K562 (cell line): Measurements from ENCODE around the gene ZNF672. TPM values are rescaled to one million over a fixed set of nuclear protein-coding genes. Genes with fewer than 3 reads are reported as not detected.

Experiments
- ATAC-seq: fragments of 200-7000 bp; cut with Tn5 transposase; 3 replicates; pipeline ENCODE4 v1.9.1; 2020; ENCODE audit warnings: moderate library complexity
- BruUV-seq: library from RNA; stranded (reverse); fragments of 400-500 nt; replicated peaks from 2 replicates; lab custom pipeline; 2021; lab: Mats Ljungman, UMichigan
- CTCF ChIA-PET: fragments of 300-600 bp; formaldehyde crosslinking; extraction: SDS; loops from one replicate; lab custom pipeline; 2021; ENCODE audit warnings: low intra/inter-chr PET ratio; lab: Yijun Ruan, JAX
- POLR2A ChIA-PET: fragments of 300-600, 350-650 bp; sonication (Branson Sonifier 250); formaldehyde crosslinking; extraction: SDS; loops from one replicate; lab custom pipeline; 2021; ENCODE audit warnings: antibody characterized with exemption, inconsistent platforms; lab: Yijun Ruan, JAX
- DNase-seq, 4 experiments: peaks; one replicate each; pipeline versions ENCODE4 v3.0.0 to v3.0.0-alpha.2; 2011 to 2018; ENCODE audit warnings: low spot score in 3 of 4, mixed read lengths in 3 of 4; ENCODE audit errors: extremely low read depth in 1 of 4
- FAIRE-seq: peaks from 2 replicates; lab custom pipeline; 2011; peaks lifted over from hg19 to GRCh38; lab: Jason Lieb, UNC
- H2AFZ ChIP-seq: 2 replicates; pipeline ENCODE4 v1.6.0; 2011; ENCODE audit warnings: low read depth, low read length, control low read depth, inconsistent platforms
- H3K27ac ChIP-seq: fragments of 200-600 bp; 3 replicates; pipeline ENCODE4 v1.8.0; 2011; ENCODE audit warnings: low read depth, mild to moderate bottlenecking, control low read depth, inconsistent platforms, low read length, moderate library complexity, mixed read lengths; ENCODE audit errors: extremely low read depth
- H3K27me3 ChIP-seq, 2 experiments: fragments of 300-600 bp in 1 of 2; 2 replicates in 1 of 2; 3 replicates in 1 of 2; pipeline versions ENCODE4 v1.6.0 to v1.8.0; 2011; ENCODE audit warnings: inconsistent platforms in 2 of 2, low read length in 2 of 2, mild to moderate bottlenecking in 1 of 2, mixed read lengths in 1 of 2, moderate library complexity in 1 of 2; ENCODE audit not compliant: control insufficient read depth in 2 of 2, insufficient read depth in 2 of 2
- H3K36me3 ChIP-seq: fragments of 300-600 bp; 3 replicates; pipeline ENCODE4 v1.8.0; 2011; ENCODE audit warnings: mild to moderate bottlenecking, low read length, inconsistent platforms; ENCODE audit not compliant: control insufficient read depth, insufficient read depth
- H3K4me1 ChIP-seq, 2 experiments: fragments of 200-600 bp in 1 of 2; replicated peaks in 1 of 2; 2 replicates in 1 of 2; 3 replicates in 1 of 2; pipeline versions ENCODE4 v1.5.1 to v1.8.0; 2011; ENCODE audit warnings: inconsistent platforms in 2 of 2, low read length in 2 of 2, mild to moderate bottlenecking in 1 of 2, mixed read lengths in 1 of 2, moderate library complexity in 1 of 2; ENCODE audit not compliant: control insufficient read depth in 2 of 2, insufficient read depth in 2 of 2
- H3K4me2 ChIP-seq: 2 replicates; pipeline ENCODE4 v1.6.1; 2011; ENCODE audit warnings: low read length, control low read depth, inconsistent platforms, mixed read lengths; ENCODE audit not compliant: insufficient read depth
- H3K4me3 ChIP-seq: fragments of 200-600 bp; sonication (generic), shearing (Covaris generic); 2 replicates; pipeline ENCODE4 v1.5.1; 2016; ENCODE audit warnings: control low read depth, inconsistent platforms
- H3K79me2 ChIP-seq: fragments of 200-600 bp; 3 replicates; pipeline ENCODE4 v1.8.0; 2011; ENCODE audit warnings: low read length, inconsistent platforms; ENCODE audit not compliant: control insufficient read depth, insufficient read depth
- H3K9ac ChIP-seq, 2 experiments: 2 replicates each; pipeline versions ENCODE4 v1.6.0 to v1.6.1; 2011; ENCODE audit warnings: low read depth in 2 of 2, low read length in 2 of 2, control low read depth in 1 of 2, inconsistent platforms in 1 of 2, mild to moderate bottlenecking in 1 of 2, mixed read lengths in 1 of 2; ENCODE audit not compliant: insufficient read depth in 1 of 2
- H3K9me1 ChIP-seq: one replicate; pipeline ENCODE4 v1.6.0; 2011; ENCODE audit warnings: inconsistent platforms, mild to moderate bottlenecking, low read length, moderate library complexity; ENCODE audit not compliant: control insufficient read depth, insufficient read depth
- H3K9me3 ChIP-seq: replicated peaks from 2 replicates; pipeline ENCODE4 v1.5.1; 2011; ENCODE audit warnings: low read depth, low read length, inconsistent platforms; ENCODE audit not compliant: control insufficient read depth, insufficient read depth
- H4K20me1 ChIP-seq: replicated peaks from 2 replicates; pipeline ENCODE4 v1.6.1; 2011; ENCODE audit warnings: low read length, inconsistent platforms, mixed read lengths; ENCODE audit not compliant: control insufficient read depth, insufficient read depth
- AFF4 ChIP-seq: sonication (generic); formaldehyde crosslinking; IDR thresholded peaks from 2 replicates; pipeline ENCODE4 v1.8.0; 2023; ENCODE audit warnings: mild to moderate bottlenecking, missing genetic modification reagents
- C11orf30 ChIP-seq: fragments of 450-650 bp; IDR thresholded peaks from 2 replicates; pipeline ENCODE4 v1.6.1; 2016; ENCODE audit warnings: low read depth, mild to moderate bottlenecking
- HBP1 ChIP-seq: fragments of 450-650 bp; formaldehyde crosslinking; IDR thresholded peaks from 2 replicates; pipeline ENCODE4 v1.4.0; 2022; ENCODE audit warnings: missing genetic modification characterization
- JUN ChIP-seq, 2 experiments: sonication (generic) in 1 of 2; formaldehyde crosslinking in 1 of 2; IDR thresholded peaks; 2 replicates each; pipeline versions ENCODE4 v1.6.1 to v1.8.0; 2012 to 2022; ENCODE audit warnings: borderline replicate concordance in 2 of 2, mild to moderate bottlenecking in 2 of 2, improper control_type of control experiment in 1 of 2, low read depth in 1 of 2, low read length in 1 of 2, missing genetic modification reagents in 1 of 2
- ZBTB7A ChIP-seq: IDR thresholded peaks from 2 replicates; pipeline ENCODE4 v1.6.1; 2011; ENCODE audit warnings: low read depth, mild to moderate bottlenecking, low read length, moderate library complexity, borderline replicate concordance; ENCODE audit not compliant: control insufficient read depth
- ZNF316 ChIP-seq: fragments of 450-650 bp; IDR thresholded peaks from 2 replicates; pipeline ENCODE4 v1.6.1; 2016
- WGBS: fragments of 100-300 bp; shearing (Covaris generic); methylation state at CpG from one replicate; pipeline ENCODE4 v1.1.6; 2016; ENCODE audit warnings: low coverage, mixed read lengths; ENCODE audit not compliant: insufficient coverage; ENCODE audit errors: missing lambda C conversion rate; 5-methylcytosine and 5-hydroxymethylcytosine counted together
- in situ Hi-C: fragments of 300-500 bp; cut with MboI; formaldehyde crosslinking; loops from 4 replicates; pipeline ENCODE4 v1.15.0; 2018; ENCODE audit warnings: inconsistent platforms, mixed read lengths
- intact Hi-C: fragments of 100-400 bp; cut with micrococcal nuclease; formaldehyde crosslinking; loops from 2 replicates; pipeline ENCODE4 v1.14.2; 2022
- polyA plus RNA-seq, 8 experiments: library from polyadenylated mRNA; depleted of rRNA in 4 of 8; stranded (reverse) in 5 of 8; unstranded in 3 of 8; fragments of >200 nt; fragmentation: Nextera tagmentation in 2 of 8; fragmentation: Illumina TruSeq in 1 of 8; extraction: Ambion mirVana in 2 of 8; extraction: Trizol in 1 of 8; gene quantifications; 2 replicates each; pipeline versions ENCODE4 v1.2.1 to v1.2.3, GENCODE V29; 2011 to 2014; ENCODE audit warnings: inconsistent platforms in 1 of 8, missing spikeins in 1 of 8
- total RNA-seq, 7 experiments: library from RNA; depleted of rRNA in 6 of 7; stranded (reverse); fragments of >200 nt in 6 of 7; fragmentation: Illumina TruSeq in 2 of 7; extraction: Trizol in 2 of 7; gene quantifications; 2 replicates each; pipeline versions ENCODE4 v1.2.1 to v1.2.3, GENCODE V29; 2011 to 2021; ENCODE audit warnings: low replicate concordance in 1 of 7
- TF ChIP-seq, protein P1 (sequence below): fragments of 450-650 bp; formaldehyde crosslinking; IDR thresholded peaks from 2 replicates; pipeline ENCODE4 v1.4.0; 2020; ENCODE audit warnings: mild to moderate bottlenecking, moderate library complexity
- TF ChIP-seq, protein P2 (sequence below): fragments of 250-450 bp; sonication (Bioruptor Pico); IDR thresholded peaks from 2 replicates; pipeline ENCODE4 v1.9.0; 2021; ENCODE audit warnings: mild to moderate bottlenecking, inconsistent platforms

The ZNF672 gene
- total and polyA plus RNA-seq, 9 of the 15 experiments (the other 6 are each of a cell fraction or from before 2014, with no cell fraction given): 1.9 to 57.9 (median 24.1) TPM

GRCh38 chr1:248873409-248873992 is 35.5 kb downstream of the ZNF672 start:
- H3K36me3 ChIP-seq: no peaks in the 10 kb centered on the region
- intact Hi-C loops: loop anchor here (1.0 kb wide), 3 partner anchors 12 to 33 kb away; partner anchors contain the start of genes PGBD2 and ZNF692
- DNase-seq (peak; percentile 84 to 97 (median 84)), ATAC-seq (peak; percentile 82), FAIRE-seq (peak; percentile 84)
- H3K4me1 ChIP-seq: peaks cover 16 to 21% of the 10 kb centered on the region in 2 experiments
- no TSS peak for BruUV-seq
- H3K9me3 ChIP-seq: no peaks in the 10 kb centered on the region
- H3K9ac ChIP-seq: peak overlapping the region; percentile 97 to 99
- H3K4me3 ChIP-seq: peak overlapping the region; percentile 79
- H4K20me1 ChIP-seq: no peaks in the 10 kb centered on the region
- no peaks in the 10 kb centered on the region for H3K79me2 ChIP-seq
- H3K9me1 ChIP-seq: no peaks in the 10 kb centered on the region
- H3K27ac ChIP-seq: peak overlapping the region; percentile 98
- H2AFZ ChIP-seq: peak overlapping the region; percentile 99
- peak overlapping the region; percentile 99 for H3K4me2 ChIP-seq
- POLR2A ChIA-PET: interaction anchor here (0.5 to 8.6 kb wide), 10 partner anchors 9 to 125 kb away, joined by 3 to 71 read pairs (median 4); partner anchors contain the start of genes PGBD2, ZNF672 and ZNF692
- H3K27me3 ChIP-seq: no peaks in the 10 kb centered on the region
- CTCF ChIA-PET: no interaction called here
- in situ Hi-C loops: no loop called here
- WGBS: under 1% methylated on average over 41 of the region's 41 CpGs
- TF ChIP-seq ZBTB7A: peak; percentile 69
- no peak for TF ChIP-seq C11orf30
- TF ChIP-seq ZNF316: peak; percentile 49; the same call in 1 of the 2 replicates
- TF ChIP-seq, protein P1, sequence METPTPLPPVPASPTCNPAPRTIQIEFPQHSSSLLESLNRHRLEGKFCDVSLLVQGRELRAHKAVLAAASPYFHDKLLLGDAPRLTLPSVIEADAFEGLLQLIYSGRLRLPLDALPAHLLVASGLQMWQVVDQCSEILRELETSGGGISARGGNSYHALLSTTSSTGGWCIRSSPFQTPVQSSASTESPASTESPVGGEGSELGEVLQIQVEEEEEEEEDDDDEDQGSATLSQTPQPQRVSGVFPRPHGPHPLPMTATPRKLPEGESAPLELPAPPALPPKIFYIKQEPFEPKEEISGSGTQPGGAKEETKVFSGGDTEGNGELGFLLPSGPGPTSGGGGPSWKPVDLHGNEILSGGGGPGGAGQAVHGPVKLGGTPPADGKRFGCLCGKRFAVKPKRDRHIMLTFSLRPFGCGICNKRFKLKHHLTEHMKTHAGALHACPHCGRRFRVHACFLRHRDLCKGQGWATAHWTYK: peak; percentile 9; the same call in 1 of the 2 replicates
- TF ChIP-seq JUN (IDR thresholded peaks at IDR 0.05; ENCODE audit: borderline replicate concordance, low read depth, low read length): no peak
- TF ChIP-seq JUN (CRISPR knock-in tag; IDR thresholded peaks at IDR 0.05; ENCODE audit: borderline replicate concordance): peak; percentile 86; the same call in 1 of the 2 replicates
- TF ChIP-seq, protein P2, sequence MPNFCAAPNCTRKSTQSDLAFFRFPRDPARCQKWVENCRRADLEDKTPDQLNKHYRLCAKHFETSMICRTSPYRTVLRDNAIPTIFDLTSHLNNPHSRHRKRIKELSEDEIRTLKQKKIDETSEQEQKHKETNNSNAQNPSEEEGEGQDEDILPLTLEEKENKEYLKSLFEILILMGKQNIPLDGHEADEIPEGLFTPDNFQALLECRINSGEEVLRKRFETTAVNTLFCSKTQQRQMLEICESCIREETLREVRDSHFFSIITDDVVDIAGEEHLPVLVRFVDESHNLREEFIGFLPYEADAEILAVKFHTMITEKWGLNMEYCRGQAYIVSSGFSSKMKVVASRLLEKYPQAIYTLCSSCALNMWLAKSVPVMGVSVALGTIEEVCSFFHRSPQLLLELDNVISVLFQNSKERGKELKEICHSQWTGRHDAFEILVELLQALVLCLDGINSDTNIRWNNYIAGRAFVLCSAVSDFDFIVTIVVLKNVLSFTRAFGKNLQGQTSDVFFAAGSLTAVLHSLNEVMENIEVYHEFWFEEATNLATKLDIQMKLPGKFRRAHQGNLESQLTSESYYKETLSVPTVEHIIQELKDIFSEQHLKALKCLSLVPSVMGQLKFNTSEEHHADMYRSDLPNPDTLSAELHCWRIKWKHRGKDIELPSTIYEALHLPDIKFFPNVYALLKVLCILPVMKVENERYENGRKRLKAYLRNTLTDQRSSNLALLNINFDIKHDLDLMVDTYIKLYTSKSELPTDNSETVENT: 0 out of 2 replicates have a peak, but pooled peaks have one; percentile 40
- 0 out of 2 replicates have a peak, but pooled peaks have one; percentile 13 for TF ChIP-seq AFF4 (CRISPR knock-in tag)
- 0 out of 2 replicates have a peak, but pooled peaks have one; percentile 39 for TF ChIP-seq HBP1 (CRISPR knock-in tag)
